GM19025 (cell line): Measurements from ENCODE around the gene PKP4.

ENCODE experiments used
- ATAC-seq: cut with Tn5 transposase; IDR thresholded peaks from one replicate; pipeline ENCODE4 v1.9.1; 2021; ENCODE audit warnings: mild to moderate bottlenecking, low read depth, moderate library complexity; ENCODE audit not compliant: unreplicated experiment

Gene PKP4

DNA sequence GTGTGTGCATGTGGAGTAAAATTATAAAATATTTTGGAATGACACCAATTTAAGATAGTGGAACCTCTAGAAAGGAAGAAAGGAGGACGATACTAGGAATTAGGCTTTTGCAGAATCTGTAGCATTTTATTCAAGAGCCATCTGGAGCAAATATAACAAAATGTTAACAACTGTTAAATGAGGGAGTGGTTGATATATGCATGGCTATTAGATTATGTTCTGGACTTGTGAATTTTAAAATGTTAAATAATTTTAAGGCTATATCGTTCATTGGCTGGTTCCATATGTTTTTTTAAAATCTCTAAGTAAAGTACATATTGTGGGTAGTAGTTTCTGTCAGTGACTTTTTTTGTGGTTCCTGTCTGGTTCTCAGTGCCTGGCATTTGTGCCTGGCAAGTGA, 123.2 kb downstream of the PKP4 start:
- ATAC-seq: no peak

GRCh38 chr2:158580760-158581159, 124.0 kb downstream of the PKP4 start:
- no peak for ATAC-seq

DNA sequence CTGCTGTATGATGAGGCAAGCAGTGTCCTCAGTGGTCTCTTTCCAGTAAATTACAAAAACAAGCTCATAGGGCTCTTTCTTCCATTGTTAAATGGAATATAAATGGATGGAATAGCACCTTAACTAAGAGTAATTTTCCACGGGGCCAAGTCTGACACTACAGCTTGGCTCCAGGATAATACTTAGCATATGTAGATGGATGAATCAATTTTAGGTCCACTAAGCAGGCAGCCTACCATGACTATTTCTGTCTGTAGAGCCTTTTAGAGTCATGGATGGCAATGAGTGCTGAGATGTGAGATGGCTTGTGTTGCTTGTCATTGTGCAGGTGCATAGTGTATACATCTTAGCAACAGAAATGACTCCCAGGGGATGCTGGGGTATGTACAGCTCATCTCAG, 125.9 kb downstream of the PKP4 start:
- ATAC-seq: no peak

DNA sequence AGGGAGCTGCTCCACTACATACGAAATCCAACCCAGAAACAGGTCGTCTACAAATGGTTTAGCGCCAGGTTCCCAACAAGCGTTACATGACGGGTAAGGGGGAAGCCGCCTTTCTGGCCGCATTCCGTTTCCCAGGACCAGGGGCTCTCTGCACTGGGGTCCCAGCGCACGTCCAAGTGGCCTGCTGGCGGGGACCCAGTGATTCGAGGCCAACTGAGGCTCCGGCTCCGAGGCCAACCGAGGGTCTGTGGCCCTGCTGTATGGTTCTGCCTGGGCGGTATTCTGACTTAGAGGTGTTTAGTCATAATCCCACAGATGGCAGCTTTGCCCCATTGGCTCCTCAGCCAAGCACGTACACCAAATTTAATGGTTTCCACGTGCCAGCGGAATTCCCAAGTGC, 127.2 kb downstream of the PKP4 start:
- no peak for ATAC-seq

GRCh38 chr2:158586491-158586890, 129.7 kb downstream of the PKP4 start:
- ATAC-seq: no peak

GRCh38 chr2:158589303-158589702, 132.6 kb downstream of the PKP4 start:
- ATAC-seq: no peak

- no peak for ATAC-seq
Measured at GRCh38 chr2:158598862-158599517, 142.2 kb downstream of the PKP4 start.

DNA sequence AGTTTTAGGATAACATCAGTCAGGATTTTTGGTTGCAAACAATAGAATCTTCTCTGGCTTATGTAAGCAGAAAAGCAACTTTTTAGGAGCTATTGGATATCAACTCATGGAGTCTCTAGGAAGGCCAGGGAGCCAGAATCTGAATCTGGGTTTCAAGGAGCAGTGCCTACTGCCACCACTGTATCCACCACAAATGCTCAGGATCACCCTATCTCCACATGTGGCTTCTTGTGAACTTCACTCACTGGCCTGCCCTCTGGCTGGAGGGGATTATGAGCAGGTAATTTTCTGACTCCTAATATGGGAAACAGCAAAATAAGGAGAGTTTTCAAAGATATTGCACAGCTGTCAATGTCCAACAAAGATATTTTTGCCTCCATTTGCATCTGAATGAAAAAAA, 142.9 kb downstream of the PKP4 start:
- ATAC-seq: no peak

GRCh38 chr2:158600155-158600802, 143.5 kb downstream of the PKP4 start:
- ATAC-seq: no peak

- no peak for ATAC-seq
Measured at GRCh38 chr2:158602027-158602426, 145.3 kb downstream of the PKP4 start.

DNA sequence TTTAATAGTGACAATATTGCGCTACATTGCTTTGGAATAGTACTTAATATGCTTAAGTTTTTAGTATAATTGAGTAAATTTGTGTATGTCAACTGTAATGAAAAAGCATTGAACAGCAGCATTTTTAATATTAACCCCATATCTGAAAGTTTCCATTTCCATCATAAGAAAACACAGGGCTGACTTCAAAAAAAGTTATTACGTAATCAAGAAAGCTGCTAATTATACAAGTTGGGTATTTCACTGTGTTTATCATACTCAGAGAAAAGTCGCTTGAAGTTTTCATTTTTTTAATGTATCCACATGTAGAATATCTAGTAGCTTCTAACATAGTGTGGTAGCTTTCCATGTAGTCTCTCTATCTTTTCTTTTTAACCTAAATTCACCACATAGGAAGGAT, 146.5 kb downstream of the PKP4 start:
- ATAC-seq: no peak

- ATAC-seq: no peak
Measured at GRCh38 chr2:158603986-158604385, 147.2 kb downstream of the PKP4 start.

DNA sequence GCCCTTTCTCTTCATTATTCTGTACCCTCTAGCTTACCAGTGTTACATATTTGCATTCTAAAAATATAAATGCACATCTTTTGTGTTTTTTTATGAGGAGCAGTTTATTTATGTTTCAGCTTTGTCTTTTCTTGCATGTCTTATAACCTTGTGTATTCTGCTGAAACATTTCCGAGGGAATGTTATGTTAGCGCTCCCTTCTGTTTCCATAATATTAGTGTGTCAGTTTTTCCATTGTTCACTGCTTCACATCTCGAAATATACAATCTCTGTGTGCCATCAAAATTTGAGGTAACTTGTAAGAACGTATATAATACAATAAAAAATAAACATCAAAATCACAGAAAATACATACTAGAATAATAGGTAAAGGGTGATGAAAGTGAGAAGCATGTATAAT, 153.3 kb downstream of the PKP4 start:
- no peak for ATAC-seq

- no peak for ATAC-seq
Measured at GRCh38 chr2:158616480-158617000, 159.8 kb downstream of the PKP4 start.

DNA sequence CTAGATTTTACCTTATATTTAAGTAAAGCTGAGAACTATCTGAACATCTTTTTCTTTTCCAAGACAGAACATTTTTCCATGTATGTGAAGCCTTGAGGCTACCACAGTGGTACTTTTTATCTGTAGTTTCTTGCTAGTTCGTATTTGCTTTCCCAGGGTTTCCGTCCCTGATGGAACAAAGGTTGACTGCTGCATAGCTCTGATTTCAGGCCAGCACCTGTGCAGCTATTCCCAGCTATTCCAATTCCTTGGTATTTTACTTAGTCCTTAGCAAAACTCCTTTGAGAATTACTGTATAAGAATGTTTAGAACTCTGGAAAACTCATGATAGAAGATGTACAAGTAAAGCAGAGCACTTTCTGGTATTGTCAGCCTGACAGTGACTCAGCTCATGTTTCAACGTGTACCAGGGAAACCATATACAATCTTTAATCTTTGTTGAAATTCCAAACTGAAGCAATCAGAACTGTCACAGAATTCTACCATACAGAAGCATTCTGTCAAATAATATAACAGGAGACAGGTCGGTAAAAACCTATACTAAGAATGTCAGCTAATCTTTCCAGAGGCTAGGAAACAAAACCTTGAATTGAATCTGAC, 162.2 kb downstream of the PKP4 start:
- no peak for ATAC-seq

DNA sequence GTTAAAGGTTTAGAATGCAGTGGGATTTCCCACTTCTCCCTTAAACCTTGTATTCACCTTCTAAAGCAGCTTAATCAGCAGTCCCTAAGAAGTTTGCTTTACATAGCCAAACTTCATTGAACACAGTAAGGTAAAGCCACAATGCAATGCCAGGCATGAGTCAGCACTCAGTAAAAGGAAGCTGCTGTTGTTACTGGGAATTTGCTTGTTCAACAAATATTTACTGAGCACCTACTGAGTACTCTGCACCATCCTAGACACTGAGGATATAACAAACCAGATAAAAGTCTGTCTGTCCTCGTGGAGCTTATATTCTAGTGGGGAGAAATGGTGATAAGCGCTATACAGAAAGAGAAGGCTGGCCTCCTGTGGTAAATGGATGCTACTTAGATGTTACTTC, 162.7 kb downstream of the PKP4 start:
- ATAC-seq: no peak

DNA sequence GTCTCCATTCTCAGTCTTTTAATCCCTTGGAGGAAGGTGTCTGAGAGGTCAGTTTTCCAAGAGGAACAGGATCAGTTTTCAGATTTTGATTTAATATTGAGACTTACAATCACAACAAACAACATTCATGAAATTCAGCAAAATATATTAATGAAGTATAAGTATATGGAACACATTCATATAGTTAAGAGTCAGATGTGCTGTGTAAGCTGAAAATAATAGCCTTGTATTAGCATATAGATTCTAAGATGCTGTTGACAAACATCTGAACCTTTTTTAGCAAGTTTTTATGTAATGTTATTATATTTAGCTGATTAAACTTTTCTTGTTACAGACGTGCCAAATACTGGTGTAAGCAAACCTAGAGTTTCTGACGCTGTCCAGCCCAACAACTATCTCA, 163.9 kb downstream of the PKP4 start:
- no peak for ATAC-seq

DNA sequence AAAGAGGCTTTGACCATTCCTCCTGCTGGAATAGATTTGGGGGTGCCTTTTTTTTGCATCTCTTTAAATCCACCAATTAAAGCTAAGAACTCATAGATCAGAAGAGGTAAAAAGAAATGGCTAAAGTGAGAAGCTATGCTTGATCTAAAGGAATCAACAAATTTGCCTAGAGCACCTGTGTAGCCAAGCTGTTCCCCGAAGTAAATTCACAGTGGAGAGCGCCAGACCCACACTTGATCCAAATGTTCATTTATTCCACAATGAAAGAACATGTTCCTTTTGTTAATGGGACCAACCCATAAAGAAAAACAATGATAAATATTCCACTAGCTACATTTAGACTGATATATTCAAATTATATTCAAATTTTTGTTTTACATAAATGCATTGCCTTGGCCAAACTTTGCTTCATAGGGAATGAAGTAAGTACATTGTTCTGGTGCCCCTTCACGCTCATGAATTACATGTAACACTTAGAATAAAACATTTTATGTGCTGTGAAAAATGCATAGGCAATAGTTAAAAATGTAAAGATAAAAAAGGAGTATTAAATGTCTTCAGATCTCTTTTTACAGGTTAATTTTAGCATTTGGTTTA, 167.4 kb downstream of the PKP4 start:
- no peak for ATAC-seq

DNA sequence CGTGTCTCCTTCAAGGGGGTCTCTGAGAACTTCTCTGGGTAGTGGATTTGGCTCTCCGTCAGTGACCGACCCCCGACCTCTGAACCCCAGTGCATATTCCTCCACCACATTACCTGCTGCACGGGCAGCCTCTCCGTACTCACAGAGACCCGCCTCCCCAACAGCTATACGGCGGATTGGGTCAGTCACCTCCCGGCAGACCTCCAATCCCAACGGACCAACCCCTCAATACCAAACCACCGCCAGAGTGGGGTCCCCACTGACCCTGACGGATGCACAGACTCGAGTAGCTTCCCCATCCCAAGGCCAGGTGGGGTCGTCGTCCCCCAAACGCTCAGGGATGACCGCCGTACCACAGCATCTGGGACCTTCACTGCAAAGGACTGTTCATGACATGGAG, 168.2 kb downstream of the PKP4 start:
- no peak for ATAC-seq

GRCh38 chr2:158629116-158629515, 172.4 kb downstream of the PKP4 start:
- no peak for ATAC-seq

DNA sequence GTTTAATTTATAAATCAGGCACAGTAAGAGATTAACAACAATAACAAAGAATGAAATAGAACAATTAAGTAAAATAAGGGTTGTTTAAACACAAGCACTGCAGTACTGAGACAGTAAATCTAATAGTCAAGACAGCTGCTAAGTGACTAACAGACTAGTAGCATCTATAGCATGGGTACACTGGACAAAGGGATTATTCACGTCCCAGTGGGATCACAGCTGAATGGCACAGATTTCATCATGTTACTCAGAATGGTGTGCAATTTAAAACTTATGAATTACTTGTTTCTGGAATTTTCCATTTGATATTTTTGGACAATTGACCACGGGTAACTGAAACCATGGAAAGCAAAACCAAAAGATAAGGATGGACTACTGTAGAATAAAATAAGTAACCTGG, 176.5 kb downstream of the PKP4 start:
- ATAC-seq: no peak

DNA sequence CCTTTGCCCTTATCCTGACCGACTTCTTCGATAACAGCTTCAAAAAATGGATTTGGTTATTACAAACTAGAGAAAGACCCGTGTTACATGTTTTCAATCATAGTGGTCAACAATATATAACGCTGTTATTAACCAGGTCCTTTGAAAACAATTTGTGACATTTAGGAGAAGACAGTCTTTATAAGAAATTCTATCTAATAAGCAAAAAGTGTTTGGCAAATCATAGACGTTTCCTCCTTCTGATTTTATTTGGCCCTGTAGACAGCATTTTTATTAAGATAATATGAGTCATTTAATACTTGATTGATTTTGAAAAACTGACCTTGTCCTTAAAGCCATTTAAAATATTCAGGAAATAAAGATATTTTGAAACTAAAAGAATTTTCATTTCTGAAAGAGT, 177.9 kb downstream of the PKP4 start:
- no peak for ATAC-seq
